H1 (cell line): ENCODE data around the gene KRTAP2-4. TPM values are rescaled to one million over a fixed set of nuclear protein-coding genes. Genes with fewer than 3 reads are reported as not detected.

ENCODE experiments used
- CHD7 ChIP-seq: fragments of 300-600 bp; sonication (generic); IDR thresholded peaks from 2 replicates; pipeline ENCODE4 v1.7.1; 2012; ENCODE audit warnings: low read length, moderate library complexity, mild to moderate bottlenecking, inconsistent platforms; ENCODE audit not compliant: insufficient replicate concordance
- YY1 ChIP-seq: IDR thresholded peaks from 2 replicates; pipeline ENCODE4 v1.6.1; 2011; ENCODE audit warnings: low read depth, mild to moderate bottlenecking, low read length
- polyA plus RNA-seq, 7 experiments: library from polyadenylated mRNA; depleted of rRNA in 3 of 7; stranded (reverse) in 5 of 7; unstranded in 2 of 7; fragments of >200 nt in 5 of 7; fragments of 200-250 nt in 2 of 7; gene quantifications; 1 replicate in 5 of 7; 2 replicates in 1 of 7; 4 replicates in 1 of 7; pipeline versions ENCODE4 v1.2.1 to v1.2.3, GENCODE V29; 2011 to 2013; ENCODE audit warnings: missing spikeins in 2 of 7, mixed read lengths in 2 of 7
- total RNA-seq: library from RNA; stranded (reverse); fragmentation: NEBNext Ultra II Directional; extraction: Animal tissue kit (Norgen Biotek cat#: 25700); gene quantifications from 2 replicates; pipeline ENCODE4 v1.2.1, GENCODE V29; 2021

KRTAP2-4 gene
- total and polyA plus RNA-seq, 2 of the 8 experiments (the other 6 are each of a cell fraction or from before 2014, with no cell fraction given): not detected

- TF ChIP-seq CHD7: no peak
- no peak for TF ChIP-seq YY1
Observed at GRCh38 chr17:41052566-41052965, 13.1 kb downstream of the KRTAP2-4 start (continued).
